ENCODE data around the gene CARD11.

Gene CARD11

DNA sequence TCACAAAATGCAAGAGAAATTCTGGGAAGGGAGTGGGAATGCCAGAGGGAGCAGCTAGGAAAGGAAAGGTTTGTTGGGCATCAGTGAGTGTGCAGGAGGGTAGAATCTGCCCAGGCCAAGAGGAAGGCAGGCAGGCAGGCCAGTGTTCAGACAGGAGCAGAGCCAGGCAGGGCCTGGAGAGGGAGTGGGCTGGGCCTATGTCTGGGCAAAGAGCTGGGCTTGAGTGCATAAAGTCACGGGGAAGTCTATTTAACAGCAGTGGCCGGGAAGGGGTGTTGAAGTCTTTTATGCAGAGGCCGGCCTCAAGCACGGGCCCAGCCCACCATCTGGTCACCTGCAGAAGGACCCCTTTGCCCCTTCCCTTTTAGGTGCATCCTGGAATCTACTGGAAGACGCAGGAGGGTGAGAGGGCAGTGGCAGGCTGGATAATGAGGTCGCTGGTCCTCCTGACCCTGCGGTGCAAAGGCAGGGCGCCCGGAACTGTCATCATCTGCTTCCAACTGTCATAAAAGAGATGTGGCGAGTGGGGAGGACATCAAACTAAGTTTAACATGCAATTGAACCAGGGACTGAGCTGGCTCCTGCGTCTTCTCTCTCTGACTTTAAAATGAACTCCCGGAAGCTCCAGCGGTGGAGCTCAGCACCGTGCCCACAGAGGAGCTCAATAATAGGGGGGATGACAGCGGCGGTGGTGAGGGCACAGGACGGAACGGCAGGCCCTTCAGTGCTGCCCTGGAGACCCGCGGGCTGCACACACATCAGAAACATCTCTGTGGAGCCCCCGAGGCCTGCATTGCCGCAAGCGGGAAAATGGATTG is 29.5 kb downstream of the CARD11 start:
- Histone ChIP-seq H3K36me3 (ENCODE audit: insufficient read depth, low read depth, low read length) (no peaks in the 10 kb centered on the region), H3K27ac (ENCODE audit: low read length) (no peak overlapping the region), H3K27me3 (ENCODE audit: insufficient read depth, low read length) (no peaks in the 10 kb centered on the region), H3K9me3 (ENCODE audit: insufficient read depth, low read depth, low read length) (no peaks in the 10 kb centered on the region), H3K4me1 (ENCODE audit: insufficient read depth, low read length) (no peaks in the 10 kb centered on the region), H3K4me3 (ENCODE audit: low read length) (no peak overlapping the region), H3K9ac (ENCODE audit: low read depth, low read length) (no peak overlapping the region)

DNA sequence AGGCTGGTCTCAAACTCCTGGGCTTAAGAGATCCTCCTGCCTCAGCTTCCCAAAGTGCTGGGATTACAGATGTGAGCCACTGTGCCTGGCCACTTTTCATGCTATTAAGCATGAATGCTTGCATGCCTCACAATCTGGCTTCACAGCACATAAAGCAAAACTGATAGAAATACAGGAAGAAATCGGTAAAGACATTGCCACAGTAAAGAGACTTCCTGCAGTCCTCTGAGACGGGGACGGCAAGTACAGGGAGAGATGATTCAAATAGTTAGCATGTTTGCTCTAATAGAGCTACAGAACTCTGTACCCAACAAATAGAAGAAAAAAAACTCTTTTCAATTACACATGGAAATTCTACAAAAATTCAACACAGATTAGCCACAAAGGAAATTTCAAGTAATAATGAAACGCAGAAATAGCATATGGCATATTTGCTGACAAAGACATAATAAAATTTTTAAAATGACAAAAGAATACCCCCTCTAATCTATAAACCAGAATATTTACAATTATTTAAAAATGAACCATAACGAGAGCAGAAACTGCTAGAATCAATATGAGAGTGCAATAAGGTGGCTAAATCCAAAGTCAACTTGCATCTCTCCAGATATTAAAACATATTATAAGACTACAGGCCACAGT is 32.3 kb downstream of the CARD11 start:
- Histone ChIP-seq H3K4me1 (ENCODE audit: insufficient read depth, low read length) (no peaks in the 10 kb centered on the region), H3K9ac (ENCODE audit: low read depth, low read length) (no peak overlapping the region), H3K27ac (ENCODE audit: low read length) (no peak overlapping the region), H3K27me3 (ENCODE audit: insufficient read depth, low read length) (no peaks in the 10 kb centered on the region), H3K9me3 (ENCODE audit: insufficient read depth, low read depth, low read length) (no peaks in the 10 kb centered on the region), H3K4me3 (ENCODE audit: low read length) (no peak overlapping the region), H3K36me3 (ENCODE audit: insufficient read depth, low read depth, low read length) (no peaks in the 10 kb centered on the region)

DNA sequence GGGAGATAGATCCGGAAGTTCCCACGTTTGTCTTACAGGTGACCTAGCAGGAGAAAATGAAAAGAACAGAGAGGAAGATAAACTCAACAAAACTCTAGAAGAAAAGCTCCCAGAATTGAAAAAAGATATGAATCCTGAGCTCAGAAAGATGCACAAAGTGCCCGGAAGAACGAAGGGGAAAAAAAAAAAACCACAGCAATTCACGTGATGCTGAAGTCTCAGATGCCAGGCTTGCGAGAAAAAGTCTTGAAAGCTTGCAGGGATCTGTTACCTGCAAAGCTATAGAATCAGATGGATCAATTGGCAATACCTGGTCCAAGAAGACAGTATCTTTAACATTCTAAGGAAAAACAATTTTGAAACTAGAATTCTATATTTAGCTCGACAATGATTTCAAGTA is 33.5 kb downstream of the CARD11 start:
- H3K4me1 ChIP-seq (ENCODE audit: insufficient read depth, low read length) = no peaks in the 10 kb centered on the region
- no peaks in the 10 kb centered on the region for H3K9me3 ChIP-seq (ENCODE audit: insufficient read depth, low read depth, low read length)
- no peak overlapping the region for H3K9ac ChIP-seq (ENCODE audit: low read depth, low read length)
- no peak overlapping the region for H3K27ac ChIP-seq (ENCODE audit: low read length)
- no peak overlapping the region for H3K4me3 ChIP-seq (ENCODE audit: low read length)
- H3K27me3 ChIP-seq (ENCODE audit: insufficient read depth, low read length) = no peaks in the 10 kb centered on the region
- H3K36me3 ChIP-seq (ENCODE audit: insufficient read depth, low read depth, low read length) = no peaks in the 10 kb centered on the region

DNA sequence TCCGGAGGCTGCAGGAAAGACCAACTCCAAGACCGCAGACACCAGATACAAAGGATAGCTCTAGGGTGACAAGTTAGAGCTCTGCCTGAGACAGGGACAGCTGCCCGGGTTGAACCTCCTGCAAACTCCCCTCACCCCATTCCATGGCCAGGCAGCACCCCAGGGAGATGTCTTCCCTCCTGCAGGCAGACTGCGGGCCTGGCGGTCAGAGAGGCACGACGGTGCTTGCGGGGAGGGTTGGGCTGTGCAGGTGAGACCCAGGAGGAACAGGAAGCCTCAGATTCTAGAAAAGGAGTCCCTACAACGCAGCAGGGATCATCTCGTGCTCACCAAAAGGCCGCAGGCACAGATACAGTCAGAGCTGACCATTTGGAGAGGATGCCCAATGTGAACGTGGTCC is 34.6 kb downstream of the CARD11 start:
- no peak overlapping the region for H3K4me3 ChIP-seq (ENCODE audit: low read length)
- no peaks in the 10 kb centered on the region for H3K27me3 ChIP-seq (ENCODE audit: insufficient read depth, low read length)
- H3K9ac ChIP-seq (ENCODE audit: low read depth, low read length) = no peak overlapping the region
- H3K27ac ChIP-seq (ENCODE audit: low read length) = no peak overlapping the region
- H3K36me3 ChIP-seq (ENCODE audit: insufficient read depth, low read depth, low read length) = no peaks in the 10 kb centered on the region
- H3K9me3 ChIP-seq (ENCODE audit: insufficient read depth, low read depth, low read length) = no peaks in the 10 kb centered on the region
- H3K4me1 ChIP-seq (ENCODE audit: insufficient read depth, low read length) = no peaks in the 10 kb centered on the region

DNA sequence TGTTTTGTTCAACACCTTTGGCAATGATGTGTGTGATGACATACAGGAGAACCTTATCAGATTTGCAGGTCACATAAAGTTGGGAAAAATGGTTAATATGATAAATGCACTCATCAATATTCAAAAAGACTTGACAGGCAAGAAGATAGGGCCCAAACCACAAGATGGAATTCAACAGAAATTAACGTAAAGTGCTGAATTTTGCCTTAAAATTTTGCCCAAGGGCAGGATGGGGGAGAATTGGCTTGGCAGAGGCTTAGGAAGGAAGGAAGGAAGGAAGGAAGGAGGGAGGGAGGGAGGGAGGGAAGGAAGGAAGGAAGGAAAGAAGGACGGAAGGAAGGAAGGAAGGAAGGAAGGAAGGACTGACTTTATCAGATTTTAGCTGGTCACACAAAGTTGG is 35.3 kb downstream of the CARD11 start:
- Histone ChIP-seq H3K4me3 (ENCODE audit: low read length) (no peak overlapping the region), H3K4me1 (ENCODE audit: insufficient read depth, low read length) (no peaks in the 10 kb centered on the region), H3K27me3 (ENCODE audit: insufficient read depth, low read length) (no peaks in the 10 kb centered on the region), H3K27ac (ENCODE audit: low read length) (no peak overlapping the region), H3K9ac (ENCODE audit: low read depth, low read length) (no peak overlapping the region), H3K9me3 (ENCODE audit: insufficient read depth, low read depth, low read length) (no peaks in the 10 kb centered on the region), H3K36me3 (ENCODE audit: insufficient read depth, low read depth, low read length) (no peaks in the 10 kb centered on the region)

DNA sequence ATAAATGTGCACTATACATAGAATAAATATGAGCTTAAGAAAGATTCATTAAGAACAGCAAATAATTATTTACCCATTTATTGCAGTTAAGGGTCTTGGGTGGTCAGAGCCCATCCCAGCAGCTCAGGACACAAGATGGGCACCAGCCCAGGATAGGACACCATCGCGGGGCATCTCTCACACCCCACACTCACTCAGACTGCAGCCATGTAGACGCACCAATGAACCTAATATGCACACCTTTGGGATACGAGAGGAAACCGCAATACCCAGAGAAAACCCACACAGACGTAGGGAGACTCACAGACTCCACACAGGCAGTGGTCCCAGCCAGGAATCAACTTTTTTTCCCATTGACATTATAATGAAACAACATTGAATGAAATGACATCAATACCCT is 36.0 kb downstream of the CARD11 start:
- Histone ChIP-seq H3K27me3 (ENCODE audit: insufficient read depth, low read length) (no peaks in the 10 kb centered on the region), H3K36me3 (ENCODE audit: insufficient read depth, low read depth, low read length) (no peaks in the 10 kb centered on the region), H3K4me1 (ENCODE audit: insufficient read depth, low read length) (no peaks in the 10 kb centered on the region), H3K9ac (ENCODE audit: low read depth, low read length) (no peak overlapping the region), H3K4me3 (ENCODE audit: low read length) (no peak overlapping the region), H3K27ac (ENCODE audit: low read length) (no peak overlapping the region), H3K9me3 (ENCODE audit: insufficient read depth, low read depth, low read length) (no peaks in the 10 kb centered on the region)

DNA sequence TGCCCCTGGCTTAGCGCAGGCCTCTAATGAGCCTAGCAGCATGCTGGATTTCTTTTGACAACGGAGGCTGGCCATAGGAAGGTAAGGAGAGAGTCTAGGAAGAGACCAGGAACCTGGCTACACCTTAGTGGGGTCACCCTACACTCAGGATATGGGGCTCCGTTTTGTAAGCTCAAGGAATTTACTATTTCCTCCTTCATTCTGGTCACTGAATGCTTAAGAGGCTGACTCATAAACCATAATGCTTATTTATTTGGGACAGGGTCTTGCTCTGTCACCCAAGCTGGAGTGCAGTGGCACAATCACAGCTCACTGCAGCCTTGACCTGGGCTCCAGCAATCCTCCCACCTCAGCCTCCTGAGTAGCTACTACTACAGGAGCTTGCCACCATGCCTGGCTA is 38.4 kb downstream of the CARD11 start:
- Histone ChIP-seq H3K4me3 (ENCODE audit: low read length) (no peak overlapping the region), H3K27ac (ENCODE audit: low read length) (no peak overlapping the region), H3K9ac (ENCODE audit: low read depth, low read length) (no peak overlapping the region), H3K27me3 (ENCODE audit: insufficient read depth, low read length) (no peaks in the 10 kb centered on the region), H3K36me3 (ENCODE audit: insufficient read depth, low read depth, low read length) (no peaks in the 10 kb centered on the region), H3K4me1 (ENCODE audit: insufficient read depth, low read length) (no peaks in the 10 kb centered on the region), H3K9me3 (ENCODE audit: insufficient read depth, low read depth, low read length) (no peaks in the 10 kb centered on the region)

DNA sequence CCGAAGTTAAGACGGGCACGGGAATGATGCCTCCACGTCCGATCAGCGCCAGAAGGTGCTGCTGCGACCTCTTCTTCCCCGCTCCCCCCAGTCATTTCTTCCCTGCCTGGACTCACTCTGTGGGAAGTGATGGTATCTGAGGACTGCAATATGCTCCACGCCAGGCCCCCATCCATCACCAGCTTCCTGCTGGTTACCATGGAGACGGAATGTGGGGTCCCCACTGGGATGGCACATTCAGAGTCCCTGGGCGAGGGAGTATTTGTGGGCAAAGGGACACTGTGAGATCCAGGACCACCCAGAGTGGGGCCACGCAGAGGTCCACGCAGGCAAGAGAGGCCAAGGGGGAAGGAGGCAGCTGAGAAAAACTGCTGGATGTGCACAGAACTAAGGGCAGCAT is 39.7 kb downstream of the CARD11 start:
- no peak overlapping the region for H3K9ac ChIP-seq (ENCODE audit: low read depth, low read length)
- H3K9me3 ChIP-seq (ENCODE audit: insufficient read depth, low read depth, low read length) = no peaks in the 10 kb centered on the region
- H3K4me3 ChIP-seq (ENCODE audit: low read length) = no peak overlapping the region
- H3K27me3 ChIP-seq (ENCODE audit: insufficient read depth, low read length) = no peaks in the 10 kb centered on the region
- H3K36me3 ChIP-seq (ENCODE audit: insufficient read depth, low read depth, low read length) = no peaks in the 10 kb centered on the region
- H3K27ac ChIP-seq (ENCODE audit: low read length) = no peak overlapping the region
- H3K4me1 ChIP-seq (ENCODE audit: insufficient read depth, low read length) = no peaks in the 10 kb centered on the region

DNA sequence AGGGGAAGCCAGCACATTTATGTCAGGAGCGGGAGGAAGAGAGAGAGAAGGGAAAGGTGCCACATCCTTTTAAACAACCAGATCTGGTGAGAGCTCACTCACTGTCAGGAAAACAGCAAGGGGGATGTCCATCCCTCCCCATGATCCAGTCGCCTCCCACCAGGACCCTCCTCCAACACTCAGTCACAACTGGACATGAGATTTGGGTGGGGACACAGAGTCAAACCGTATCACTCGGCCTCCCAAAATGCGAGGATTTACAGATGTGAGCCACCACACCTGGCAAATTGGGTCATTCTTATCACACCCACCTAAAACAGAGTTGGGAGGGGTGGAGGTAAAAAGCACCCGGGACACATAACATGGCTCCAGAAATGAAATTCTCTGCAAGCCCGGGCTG is 41.0 kb downstream of the CARD11 start:
- Histone ChIP-seq H3K27me3 (ENCODE audit: insufficient read depth, low read length) (no peaks in the 10 kb centered on the region), H3K36me3 (ENCODE audit: insufficient read depth, low read depth, low read length) (no peaks in the 10 kb centered on the region), H3K27ac (ENCODE audit: low read length) (no peak overlapping the region), H3K9me3 (ENCODE audit: insufficient read depth, low read depth, low read length) (no peaks in the 10 kb centered on the region), H3K4me1 (ENCODE audit: insufficient read depth, low read length) (no peaks in the 10 kb centered on the region), H3K9ac (ENCODE audit: low read depth, low read length) (no peak overlapping the region), H3K4me3 (ENCODE audit: low read length) (no peak overlapping the region)

DNA sequence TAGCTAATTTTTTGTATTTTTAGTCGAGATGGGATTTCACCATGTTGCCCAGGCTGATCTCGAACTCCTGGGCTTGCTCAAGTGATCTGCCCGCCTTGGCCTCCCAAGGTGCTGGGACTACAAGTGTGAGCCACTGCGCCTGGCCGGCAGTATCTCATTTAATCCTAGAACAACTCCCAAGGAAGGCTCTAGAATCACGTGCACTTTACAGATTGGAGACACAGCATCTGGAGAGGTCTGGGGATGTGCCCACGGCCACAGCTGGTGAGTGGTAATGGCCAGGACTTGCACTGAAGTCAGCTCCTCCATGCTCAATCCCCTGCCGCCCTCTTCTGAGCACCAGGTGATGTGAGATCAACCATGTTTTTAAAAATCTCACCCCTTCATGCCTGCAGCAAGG is 43.1 kb downstream of the CARD11 start:
- Histone ChIP-seq H3K4me3 (ENCODE audit: low read length) (no peak overlapping the region), H3K4me1 (ENCODE audit: insufficient read depth, low read length) (no peaks in the 10 kb centered on the region), H3K27me3 (ENCODE audit: insufficient read depth, low read length) (no peaks in the 10 kb centered on the region), H3K27ac (ENCODE audit: low read length) (no peak overlapping the region), H3K36me3 (ENCODE audit: insufficient read depth, low read depth, low read length) (no peaks in the 10 kb centered on the region), H3K9me3 (ENCODE audit: insufficient read depth, low read depth, low read length) (no peaks in the 10 kb centered on the region), H3K9ac (ENCODE audit: low read depth, low read length) (no peak overlapping the region)

DNA sequence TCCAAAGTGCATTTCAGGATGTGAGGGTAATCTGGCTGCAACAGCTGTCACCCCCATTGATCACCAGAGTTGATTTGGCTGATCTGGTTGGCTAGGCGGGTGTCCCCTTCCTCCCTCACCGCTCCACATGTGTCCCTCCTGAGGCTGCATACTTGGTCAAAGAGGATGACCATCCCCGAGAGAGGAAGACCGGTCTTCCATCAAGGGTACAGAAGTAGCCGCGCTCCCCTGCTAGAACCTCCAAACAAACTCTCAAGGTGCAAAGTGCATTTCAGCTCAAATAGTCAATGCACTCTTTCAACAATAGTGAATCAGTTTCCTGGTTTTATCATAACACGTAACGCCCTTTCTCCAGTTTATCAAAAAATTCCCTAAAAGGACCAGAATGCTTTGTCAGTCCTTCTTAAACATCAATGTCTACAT is 44.6 kb downstream of the CARD11 start:
- H3K36me3 ChIP-seq (ENCODE audit: insufficient read depth, low read depth, low read length) = no peaks in the 10 kb centered on the region
- no peaks in the 10 kb centered on the region for H3K9me3 ChIP-seq (ENCODE audit: insufficient read depth, low read depth, low read length)
- no peaks in the 10 kb centered on the region for H3K4me1 ChIP-seq (ENCODE audit: insufficient read depth, low read length)
- H3K4me3 ChIP-seq (ENCODE audit: low read length) = no peak overlapping the region
- H3K9ac ChIP-seq (ENCODE audit: low read depth, low read length) = no peak overlapping the region
- H3K27ac ChIP-seq (ENCODE audit: low read length) = no peak overlapping the region
- no peaks in the 10 kb centered on the region for H3K27me3 ChIP-seq (ENCODE audit: insufficient read depth, low read length)

DNA sequence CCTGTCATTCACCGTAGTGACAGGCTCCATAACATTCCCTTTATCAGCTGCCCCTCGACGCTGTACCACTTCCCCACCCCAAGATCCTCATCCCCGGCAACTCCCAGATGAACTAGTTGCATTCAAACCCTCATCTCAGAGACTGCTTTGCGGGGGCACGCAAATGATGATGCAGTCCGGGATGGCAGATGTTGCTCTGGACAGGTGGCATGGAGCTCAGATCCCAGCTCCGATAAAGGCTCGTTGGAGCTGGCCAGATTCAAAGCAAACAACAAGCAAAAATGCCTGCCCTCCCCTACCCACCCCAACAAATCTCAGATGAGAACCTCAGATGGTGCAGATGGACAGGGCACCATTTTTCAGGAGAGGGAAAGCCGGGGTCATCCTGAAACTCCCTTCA is 46.7 kb downstream of the CARD11 start:
- no peak overlapping the region for H3K9ac ChIP-seq (ENCODE audit: low read depth, low read length)

More for the DNA sequence above, 46.7 kb downstream of the CARD11 start:
- no peak overlapping the region for H3K4me3 ChIP-seq (ENCODE audit: low read length)
- H3K27me3 ChIP-seq (ENCODE audit: insufficient read depth, low read length) = no peaks in the 10 kb centered on the region
- no peak overlapping the region for H3K27ac ChIP-seq (ENCODE audit: low read length)
- H3K36me3 ChIP-seq (ENCODE audit: insufficient read depth, low read depth, low read length) = no peaks in the 10 kb centered on the region
- peaks cover 2% of the 10 kb centered on the region; the same call in 1 of the 2 replicates for H3K9me3 ChIP-seq (ENCODE audit: insufficient read depth, low read depth, low read length)
- no peaks in the 10 kb centered on the region for H3K4me1 ChIP-seq (ENCODE audit: insufficient read depth, low read length)

Measured in iPS-20b (cell line).